Measurements from ENCODE around the gene GEMIN7.

Gene GEMIN7, protein sequence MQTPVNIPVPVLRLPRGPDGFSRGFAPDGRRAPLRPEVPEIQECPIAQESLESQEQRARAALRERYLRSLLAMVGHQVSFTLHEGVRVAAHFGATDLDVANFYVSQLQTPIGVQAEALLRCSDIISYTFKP

DNA sequence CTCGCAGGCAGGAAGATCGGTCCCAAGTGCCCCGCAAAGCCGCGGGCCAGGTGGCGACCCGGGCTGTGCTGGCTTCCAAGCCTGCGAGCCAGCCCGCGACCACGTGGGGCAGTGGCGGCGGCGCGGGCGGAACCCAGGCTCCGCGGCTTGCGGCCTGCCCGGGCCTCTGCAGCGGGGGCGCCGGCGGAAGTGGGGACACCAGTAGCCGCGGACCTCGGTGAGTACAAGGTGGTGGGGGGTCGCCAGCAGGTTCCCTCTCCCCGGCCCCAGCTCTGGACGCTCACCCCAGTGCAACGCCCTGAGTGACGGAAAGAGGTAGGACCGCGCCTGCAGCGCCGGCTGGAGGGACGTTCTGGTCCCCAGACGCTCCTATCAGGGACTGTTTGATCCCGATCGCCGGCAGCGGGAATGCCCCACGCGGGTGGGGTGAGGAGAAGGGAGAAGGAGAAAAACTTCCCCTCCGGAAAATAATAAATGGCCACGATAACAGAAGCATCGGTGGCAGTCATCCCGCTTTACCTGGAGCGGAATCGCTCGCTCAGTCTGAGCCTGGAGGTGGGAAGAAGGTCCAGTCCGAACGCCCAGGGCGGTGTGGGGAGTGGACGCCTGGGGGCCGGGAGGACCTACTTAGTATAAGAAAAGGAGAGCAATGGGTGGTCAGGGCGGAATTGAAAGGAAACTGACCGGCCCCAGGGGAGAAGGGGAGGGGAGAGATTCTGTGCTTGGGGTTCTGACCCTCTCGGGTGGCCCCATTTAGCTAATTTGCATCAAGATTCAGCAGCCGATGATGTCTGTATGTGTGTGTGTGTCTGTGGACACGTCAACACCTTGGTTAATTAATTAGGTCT lies at the start of gene GEMIN7:
Gene GEMIN7, plus strand, starts transcription at position 198 of the 848 bp plus-strand sequence. CDS start 10,855 bp downstream, outside the sequence.
- Mint-ChIP-seq H3K36me3 (peaks cover 32 to 36% of the 10 kb centered on the region in 2 donors), H3K9me3 (no peaks in the 10 kb centered on the region), H3K27me3 (no peaks in the 10 kb centered on the region), H3K4me3 (peak within 1 kb of the TSS; percentile 97 to 99), H3K4me1 (peaks cover 30 to 60% of the 10 kb centered on the region in 2 donors), H3K27ac (peak within 1 kb of the TSS; percentile 96)
- DNase-seq (peak; percentile 84), ATAC-seq (replicated peaks) (peak; percentile 51 to 53)

DNA sequence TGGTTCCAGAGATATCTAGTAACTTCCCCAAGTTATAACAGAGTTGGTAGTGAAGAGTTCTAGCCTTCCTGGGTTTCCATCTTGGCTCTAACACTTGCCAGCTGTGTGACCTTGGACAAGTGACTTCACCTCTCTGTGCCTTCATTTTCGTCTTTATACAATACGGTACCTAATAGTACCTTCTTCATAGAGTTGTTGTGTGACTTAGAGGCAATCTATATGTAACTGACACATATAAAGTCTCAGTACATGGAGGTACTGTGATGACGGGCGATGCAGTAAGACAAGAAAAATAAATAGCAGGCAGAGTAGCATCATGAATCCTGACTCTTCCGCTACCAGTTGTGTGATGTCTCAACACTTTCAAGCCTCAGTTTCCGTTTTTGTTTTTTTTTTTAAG lies 48.2 kb upstream of the GEMIN7 start:
- ATAC-seq (replicated peaks) (no peak), DNase-seq (no peak)
- Mint-ChIP-seq H3K27ac (no peak overlapping the region), H3K9me3 (peaks cover 0 to 2% of the 10 kb centered on the region in 2 donors), H3K4me1 (peaks cover 0 to 2% of the 10 kb centered on the region in 2 donors), H3K4me3 (no peak overlapping the region), H3K27me3 (no peaks in the 10 kb centered on the region), H3K36me3 (peaks cover 62 to 69% of the 10 kb centered on the region in 2 donors)

DNA sequence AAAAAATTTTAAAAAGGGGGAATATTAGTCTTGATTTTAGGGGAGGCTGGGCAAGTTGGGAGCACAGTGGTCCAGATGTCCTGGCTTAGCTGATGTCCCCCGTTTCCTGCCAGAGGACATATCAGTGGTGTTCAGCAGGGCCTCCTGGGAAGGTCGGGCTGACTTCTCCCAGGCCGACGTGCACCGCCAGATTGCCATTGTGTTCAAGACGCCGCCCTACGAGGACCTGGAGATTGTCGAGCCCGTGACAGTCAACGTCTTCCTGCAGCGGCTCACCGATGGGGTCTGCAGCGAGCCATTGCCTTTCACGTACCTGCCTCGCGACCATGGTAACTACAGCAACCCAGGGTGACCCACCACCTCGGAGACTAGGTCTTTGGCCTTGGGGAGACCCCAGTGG lies 46.6 kb upstream of the GEMIN7 start:
- Mint-ChIP-seq H3K4me1 (peaks cover 0 to 2% of the 10 kb centered on the region in 2 donors), H3K4me3 (no peak overlapping the region), H3K27me3 (no peaks in the 10 kb centered on the region), H3K27ac (no peak overlapping the region), H3K9me3 (peaks cover 0 to 2% of the 10 kb centered on the region in 2 donors), H3K36me3 (peaks cover 56 to 63% of the 10 kb centered on the region in 2 donors)
- ATAC-seq (replicated peaks): no peak
- DNase-seq: no peak

DNA sequence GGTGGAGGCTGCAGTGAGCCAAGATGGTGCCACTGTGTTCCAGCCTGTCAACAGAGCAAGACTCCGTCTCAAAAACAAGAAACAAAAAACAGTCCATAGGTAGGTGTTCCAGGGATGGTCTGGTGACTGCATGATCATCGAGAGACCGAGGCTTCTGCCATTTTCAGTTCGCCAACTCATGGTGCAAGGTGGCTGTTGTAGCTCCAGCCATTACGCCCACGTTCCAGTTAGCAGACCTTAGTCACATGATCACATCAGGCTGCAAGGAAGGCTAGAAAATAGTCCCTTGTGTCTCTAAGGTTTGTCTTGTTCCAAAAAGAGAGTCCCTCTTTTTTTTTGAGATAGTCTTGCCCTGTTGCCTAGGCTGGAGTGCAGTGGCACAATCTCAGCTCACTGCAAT lies 43.3 kb upstream of the GEMIN7 start:
- Mint-ChIP-seq H3K9me3 (peaks cover 0 to 2% of the 10 kb centered on the region in 2 donors), H3K27me3 (no peaks in the 10 kb centered on the region), H3K36me3 (peaks cover 56 to 68% of the 10 kb centered on the region in 2 donors), H3K4me1 (peaks cover 17 to 23% of the 10 kb centered on the region in 2 donors), H3K27ac (no peak overlapping the region), H3K4me3 (no peak overlapping the region)
- DNase-seq (no peak), ATAC-seq (replicated peaks) (no peak)

DNA sequence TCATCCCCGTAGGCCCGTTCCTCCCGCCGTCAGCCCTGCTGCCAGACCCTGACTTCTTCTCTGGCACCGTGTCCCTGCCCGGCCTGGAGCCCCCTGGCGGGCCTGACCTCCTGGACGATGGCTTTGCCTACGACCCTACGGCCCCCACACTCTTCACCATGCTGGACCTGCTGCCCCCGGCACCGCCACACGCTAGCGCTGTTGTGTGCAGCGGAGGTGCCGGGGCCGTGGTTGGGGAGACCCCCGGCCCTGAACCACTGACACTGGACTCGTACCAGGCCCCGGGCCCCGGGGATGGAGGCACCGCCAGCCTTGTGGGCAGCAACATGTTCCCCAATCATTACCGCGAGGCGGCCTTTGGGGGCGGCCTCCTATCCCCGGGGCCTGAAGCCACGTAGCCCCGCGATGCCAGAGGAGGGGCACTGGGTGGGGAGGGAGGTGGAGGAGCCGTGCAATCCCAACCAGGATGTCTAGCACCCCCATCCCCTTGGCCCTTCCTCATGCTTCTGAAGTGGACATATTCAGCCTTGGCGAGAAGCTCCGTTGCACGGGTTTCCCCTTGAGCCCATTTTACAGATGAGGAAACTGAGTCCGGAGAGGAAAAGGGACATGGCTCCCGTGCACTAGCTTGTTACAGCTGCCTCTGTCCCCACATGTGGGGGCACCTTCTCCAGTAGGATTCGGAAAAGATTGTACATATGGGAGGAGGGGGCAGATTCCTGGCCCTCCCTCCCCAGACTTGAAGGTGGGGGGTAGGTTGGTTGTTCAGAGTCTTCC lies 41.5 kb upstream of the GEMIN7 start:
- peak overlapping the region; percentile 56 for H3K27ac Mint-ChIP-seq
- peaks cover 0 to 2% of the 10 kb centered on the region in 2 donors for H3K9me3 Mint-ChIP-seq
- no peaks in the 10 kb centered on the region for H3K27me3 Mint-ChIP-seq
- ATAC-seq (replicated peaks): no peak
- peak overlapping the region; percentile 22 to 32 for H3K4me3 Mint-ChIP-seq
- H3K4me1 Mint-ChIP-seq: peaks cover 28 to 41% of the 10 kb centered on the region in 2 donors
- DNase-seq: no peak
- peaks cover 53 to 67% of the 10 kb centered on the region in 2 donors for H3K36me3 Mint-ChIP-seq

DNA sequence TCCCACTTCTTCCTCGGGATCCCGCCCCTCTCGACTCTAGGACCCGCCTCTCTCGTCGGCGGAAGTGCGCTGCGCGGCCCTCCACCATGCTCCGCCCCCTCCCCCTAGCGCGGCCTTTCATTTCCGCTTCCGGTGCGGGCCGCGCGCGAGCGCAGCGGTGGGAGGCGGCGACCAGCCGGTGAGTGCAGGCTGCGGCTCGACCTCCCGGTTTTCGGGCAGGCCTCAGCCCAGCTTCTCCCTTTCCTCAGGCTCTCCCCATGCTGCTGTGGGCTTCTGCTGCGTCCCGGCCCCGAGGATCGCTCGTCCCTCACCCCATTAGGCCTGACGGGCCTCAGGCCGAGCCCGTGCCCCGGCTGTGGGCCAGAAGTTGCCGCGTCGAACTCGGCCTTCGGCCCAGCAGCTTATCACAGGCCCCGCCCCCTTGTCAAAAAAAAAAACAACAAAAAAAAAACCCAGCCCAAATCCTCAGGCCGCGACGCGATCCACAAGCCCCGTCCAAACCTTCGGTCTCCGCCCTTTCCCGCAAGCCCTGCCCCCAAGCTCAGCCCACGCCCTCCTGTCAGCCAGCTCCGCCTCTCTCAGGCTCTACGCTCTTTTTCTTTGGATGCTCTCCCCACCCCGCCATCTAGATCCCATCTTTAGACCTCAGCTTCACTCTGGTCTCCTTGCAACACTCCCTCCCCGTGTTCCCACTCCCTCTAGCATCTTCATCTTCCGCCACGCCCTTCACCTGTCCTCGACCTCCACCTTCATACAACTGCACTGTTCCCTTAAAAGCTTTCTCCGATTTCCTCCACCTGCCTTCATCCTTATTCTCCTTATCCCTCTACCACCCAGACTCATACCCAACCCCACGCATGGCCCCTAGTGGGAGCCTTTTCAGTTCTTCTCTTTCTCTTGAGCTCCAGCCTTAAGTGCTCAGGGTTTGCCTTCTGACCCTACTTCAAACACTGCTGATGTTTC lies 39.8 kb upstream of the GEMIN7 start, which contains the start of gene CLASRP:
Gene CLASRP, plus strand, starts transcription at position 115 of the 963 bp plus-strand sequence. CDS start 1,168 bp downstream, outside the sequence.
- Mint-ChIP-seq H3K36me3 (peaks cover 48 to 63% of the 10 kb centered on the region in 2 donors), H3K27me3 (no peaks in the 10 kb centered on the region), H3K9me3 (peaks cover 0 to 2% of the 10 kb centered on the region in 2 donors), H3K4me1 (peaks cover 25 to 43% of the 10 kb centered on the region in 2 donors), H3K27ac (peak within 1 kb of the TSS; percentile 96), H3K4me3 (peak within 1 kb of the TSS; percentile 91 to 92)
- DNase-seq (peak; percentile 83), ATAC-seq (replicated peaks) (peak; percentile 95 to 97)

DNA sequence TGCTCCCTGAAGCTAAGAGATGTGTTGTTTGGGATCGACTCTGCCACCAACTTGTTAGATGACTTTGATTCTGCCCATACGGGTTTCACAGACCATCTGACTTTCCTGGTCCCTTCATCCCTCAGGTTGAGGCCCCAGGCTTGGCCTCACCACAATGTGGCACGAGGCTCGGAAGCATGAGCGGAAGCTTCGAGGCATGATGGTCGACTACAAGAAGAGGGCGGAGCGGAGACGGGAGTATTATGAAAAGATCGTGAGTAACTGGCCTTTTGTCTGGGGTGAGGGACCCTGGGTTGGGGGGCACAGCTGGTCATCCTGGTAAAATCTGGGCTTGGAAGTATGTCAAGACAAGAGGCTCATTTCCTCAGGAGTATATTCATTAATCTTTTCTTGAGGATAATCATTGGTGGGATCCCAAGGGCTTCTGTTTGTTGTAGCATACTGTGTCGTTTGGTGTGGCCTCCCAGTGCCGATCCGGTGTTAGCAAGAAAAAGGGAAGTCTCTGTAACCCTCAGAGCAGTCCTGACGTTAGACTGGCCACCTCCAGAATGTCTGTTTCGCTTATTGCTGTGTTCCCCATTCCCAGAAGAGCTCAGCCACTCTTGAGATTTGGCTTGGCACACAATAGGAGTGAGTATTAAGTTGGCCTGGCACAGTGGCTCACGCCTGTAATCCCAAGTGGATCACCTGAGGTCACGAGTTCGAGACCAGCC lies 38.8 kb upstream of the GEMIN7 start:
- ATAC-seq (replicated peaks) (no peak), DNase-seq (no peak)
- Mint-ChIP-seq H3K4me3 (peak overlapping the region; percentile 91 to 92), H3K27me3 (no peaks in the 10 kb centered on the region), H3K9me3 (peaks cover 0 to 2% of the 10 kb centered on the region in 2 donors), H3K4me1 (peaks cover 28 to 48% of the 10 kb centered on the region in 2 donors), H3K27ac (peak overlapping the region; percentile 93), H3K36me3 (peaks cover 42 to 58% of the 10 kb centered on the region in 2 donors)

DNA sequence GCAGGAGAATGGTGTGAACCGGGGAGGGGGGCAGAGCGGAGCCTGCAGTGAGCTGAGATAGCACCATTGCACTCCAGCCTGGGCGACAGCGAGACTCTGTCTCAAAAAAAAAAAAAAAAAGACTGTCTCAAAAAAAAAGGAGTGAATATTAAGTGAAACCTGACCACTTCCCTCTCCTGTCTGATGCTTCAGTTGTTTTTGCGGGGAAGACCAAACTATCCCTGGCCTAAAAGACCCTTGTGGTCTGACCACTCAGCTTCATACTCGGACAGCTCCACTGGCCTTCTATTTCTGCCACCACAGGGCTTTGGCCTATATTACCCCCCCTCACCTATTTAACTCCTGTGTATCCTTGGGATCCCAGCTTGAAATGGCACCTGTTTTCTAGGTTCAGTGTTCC lies 37.9 kb upstream of the GEMIN7 start:
- DNase-seq (no peak), ATAC-seq (replicated peaks) (no peak)
- Mint-ChIP-seq H3K27me3 (no peaks in the 10 kb centered on the region), H3K4me3 (peak overlapping the region; percentile 91 to 92), H3K27ac (peak overlapping the region; percentile 93), H3K4me1 (peaks cover 35 to 57% of the 10 kb centered on the region in 2 donors), H3K9me3 (no peaks in the 10 kb centered on the region), H3K36me3 (peaks cover 45 to 61% of the 10 kb centered on the region in 2 donors)

DNA sequence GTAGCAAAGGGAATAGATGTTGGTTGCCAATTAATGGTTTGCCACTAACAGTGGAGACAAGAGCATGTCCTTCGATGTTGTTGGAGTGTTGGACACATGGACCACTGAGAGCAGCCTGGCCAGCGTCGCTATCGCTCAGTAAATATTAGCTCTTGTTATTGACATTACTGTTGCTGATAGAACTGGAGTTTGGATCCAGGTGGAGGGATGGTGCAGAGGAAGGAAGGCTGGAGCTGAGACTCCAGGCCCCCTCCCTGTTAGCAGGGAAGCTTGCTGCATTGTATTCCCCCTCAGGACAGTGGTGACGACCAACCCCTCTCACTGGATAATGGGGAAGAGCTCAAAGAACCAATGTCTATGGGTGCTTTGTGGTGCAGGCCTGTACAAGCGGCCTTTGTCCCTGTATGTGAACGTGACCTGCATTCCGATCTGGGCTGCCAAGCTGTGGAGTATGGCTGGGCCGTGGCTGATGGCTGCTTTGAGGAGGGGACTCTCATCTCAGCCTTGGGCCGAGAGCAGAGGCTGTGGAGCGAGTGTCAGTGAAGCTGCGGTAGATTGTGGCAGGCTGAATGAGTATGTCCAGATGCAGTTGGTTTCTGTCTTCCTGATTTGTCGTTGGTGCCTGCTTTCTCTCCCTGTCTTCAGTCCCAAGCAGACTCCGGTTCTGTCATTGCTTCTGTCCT lies 33.2 kb upstream of the GEMIN7 start:
- no peak for DNase-seq
- peaks cover 52 to 75% of the 10 kb centered on the region in 2 donors for H3K4me1 Mint-ChIP-seq
- ATAC-seq (replicated peaks): no peak
- H3K4me3 Mint-ChIP-seq: peak overlapping the region in 1 of 2 donors; percentile 39
- peak overlapping the region; percentile 92 for H3K27ac Mint-ChIP-seq
- peaks cover 42 to 54% of the 10 kb centered on the region in 2 donors for H3K36me3 Mint-ChIP-seq
- H3K27me3 Mint-ChIP-seq: no peaks in the 10 kb centered on the region
- no peaks in the 10 kb centered on the region for H3K9me3 Mint-ChIP-seq

DNA sequence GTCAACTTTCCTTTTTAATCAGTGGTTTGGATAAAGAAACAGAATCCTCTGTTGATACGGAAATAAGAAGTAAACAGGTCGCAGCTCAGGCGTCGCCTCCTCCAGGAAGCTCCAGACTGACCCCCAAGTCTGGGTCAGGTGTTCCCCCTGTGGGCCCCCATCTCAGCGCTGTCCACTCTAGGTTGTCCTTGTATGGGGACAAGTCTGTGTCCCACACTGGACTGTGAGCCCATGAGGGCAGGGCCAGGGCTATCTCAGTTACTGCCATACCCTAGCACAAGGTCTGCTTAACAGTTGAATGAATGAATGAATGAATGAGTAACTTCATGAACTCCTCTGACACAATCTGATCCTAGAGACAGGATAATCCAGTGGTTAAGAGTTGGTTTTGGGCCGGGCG lies 32.7 kb upstream of the GEMIN7 start:
- no peak for ATAC-seq (replicated peaks)
- H3K4me3 Mint-ChIP-seq: peak overlapping the region; percentile 81 to 83
- no peaks in the 10 kb centered on the region for H3K27me3 Mint-ChIP-seq
- H3K36me3 Mint-ChIP-seq: peaks cover 42 to 55% of the 10 kb centered on the region in 2 donors
- DNase-seq: no peak
- H3K4me1 Mint-ChIP-seq: peaks cover 51 to 75% of the 10 kb centered on the region in 2 donors
- H3K27ac Mint-ChIP-seq: peak overlapping the region; percentile 92
- no peaks in the 10 kb centered on the region for H3K9me3 Mint-ChIP-seq

DNA sequence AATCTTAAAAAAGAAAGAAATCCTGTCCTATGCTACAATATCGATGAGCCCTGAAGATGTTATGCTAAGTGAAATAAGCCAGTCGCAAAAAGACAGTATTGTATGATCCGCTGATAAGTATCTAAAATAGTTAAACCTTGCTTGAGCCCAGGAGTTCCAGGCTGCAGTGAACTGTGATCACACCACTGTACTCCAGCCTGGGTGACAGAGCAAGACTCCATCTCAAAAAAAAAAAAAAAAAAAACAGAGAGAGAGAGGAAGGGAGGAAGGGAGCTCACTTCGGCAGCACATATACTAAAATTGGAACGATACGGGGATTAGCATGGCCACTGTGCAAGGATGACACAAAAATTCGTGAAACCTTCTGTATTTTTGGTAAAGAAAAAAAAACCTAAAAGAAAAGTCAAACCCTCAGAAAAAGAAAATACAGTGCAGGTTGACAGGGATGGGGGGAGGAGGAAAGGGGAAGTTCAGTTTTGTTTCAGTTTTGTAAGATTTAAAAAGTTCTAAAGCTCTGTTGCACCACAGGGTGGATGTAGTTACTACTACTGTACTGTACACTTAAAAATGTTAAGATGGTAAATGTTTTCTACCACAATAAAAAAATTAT lies 31.8 kb upstream of the GEMIN7 start:
- peaks cover 39 to 51% of the 10 kb centered on the region in 2 donors for H3K36me3 Mint-ChIP-seq
- peak overlapping the region; percentile 93 for H3K27ac Mint-ChIP-seq
- H3K4me3 Mint-ChIP-seq: peak overlapping the region; percentile 81 to 83
- no peaks in the 10 kb centered on the region for H3K27me3 Mint-ChIP-seq
- ATAC-seq (replicated peaks) (peak; percentile 88 to 90), DNase-seq (no peak)
- no peaks in the 10 kb centered on the region for H3K9me3 Mint-ChIP-seq
- peaks cover 52 to 75% of the 10 kb centered on the region in 2 donors for H3K4me1 Mint-ChIP-seq
